NCI-H2107 treated with DMSO at 0.1 percent for 48 hours (cell line): Measurements from ENCODE around the gene MMEL1.
"Not testable (repeated sequence)": the region's sequence is repeated elsewhere in the genome, so short reads cannot be mapped to it uniquely, and the experiment has no call there.

ENCODE experiments used
- DNase-seq: peaks from one replicate; lab custom pipeline; 2025; ENCODE audit not compliant: unreplicated experiment; lab: John Stamatoyannopoulos, UW

The MMEL1 gene, protein sequence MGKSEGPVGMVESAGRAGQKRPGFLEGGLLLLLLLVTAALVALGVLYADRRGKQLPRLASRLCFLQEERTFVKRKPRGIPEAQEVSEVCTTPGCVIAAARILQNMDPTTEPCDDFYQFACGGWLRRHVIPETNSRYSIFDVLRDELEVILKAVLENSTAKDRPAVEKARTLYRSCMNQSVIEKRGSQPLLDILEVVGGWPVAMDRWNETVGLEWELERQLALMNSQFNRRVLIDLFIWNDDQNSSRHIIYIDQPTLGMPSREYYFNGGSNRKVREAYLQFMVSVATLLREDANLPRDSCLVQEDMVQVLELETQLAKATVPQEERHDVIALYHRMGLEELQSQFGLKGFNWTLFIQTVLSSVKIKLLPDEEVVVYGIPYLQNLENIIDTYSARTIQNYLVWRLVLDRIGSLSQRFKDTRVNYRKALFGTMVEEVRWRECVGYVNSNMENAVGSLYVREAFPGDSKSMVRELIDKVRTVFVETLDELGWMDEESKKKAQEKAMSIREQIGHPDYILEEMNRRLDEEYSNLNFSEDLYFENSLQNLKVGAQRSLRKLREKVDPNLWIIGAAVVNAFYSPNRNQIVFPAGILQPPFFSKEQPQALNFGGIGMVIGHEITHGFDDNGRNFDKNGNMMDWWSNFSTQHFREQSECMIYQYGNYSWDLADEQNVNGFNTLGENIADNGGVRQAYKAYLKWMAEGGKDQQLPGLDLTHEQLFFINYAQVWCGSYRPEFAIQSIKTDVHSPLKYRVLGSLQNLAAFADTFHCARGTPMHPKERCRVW

DNA sequence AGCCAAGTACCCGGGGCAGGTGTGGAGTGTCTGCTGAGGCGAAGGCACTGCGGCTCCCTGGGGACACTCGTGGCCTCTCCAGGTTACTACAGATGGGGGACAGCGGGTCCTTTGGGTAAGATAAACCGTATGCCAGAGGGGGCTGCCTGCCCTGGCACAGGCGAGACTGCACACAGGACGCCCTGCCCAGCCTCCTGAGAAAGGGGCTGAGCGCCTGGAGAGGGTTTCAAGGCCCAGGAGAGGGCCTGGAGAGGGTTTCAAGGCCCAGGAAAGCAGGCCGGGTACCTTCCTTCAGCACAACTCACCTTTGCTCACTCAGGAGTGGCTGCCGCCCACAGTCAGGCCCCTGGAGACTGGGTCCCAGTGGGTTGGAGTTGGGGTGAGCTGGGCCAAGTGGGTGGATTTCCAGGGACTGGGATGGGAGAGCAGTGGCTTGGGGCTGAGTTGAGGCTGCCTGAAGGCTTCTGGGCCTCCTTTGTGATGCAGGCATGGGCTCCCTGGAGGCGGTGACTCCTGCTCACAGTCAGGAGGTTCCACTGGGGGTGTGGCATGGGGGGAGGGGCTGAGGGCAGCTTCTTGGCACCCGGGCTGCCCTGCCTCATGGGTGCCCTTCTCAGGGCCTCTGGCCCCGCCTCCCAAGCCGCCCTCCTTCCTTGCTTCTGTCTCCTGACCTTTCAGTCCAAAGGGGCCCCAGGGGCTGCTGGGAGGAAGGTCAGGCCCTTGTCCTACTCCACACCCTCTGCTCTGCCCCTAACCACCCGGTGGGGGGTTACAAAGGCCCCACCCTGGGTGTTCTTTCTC lies at the start of gene MMEL1:
MMEL1 (minus strand) TSS at position 456 of the 801 bp plus-strand sequence. CDS start 3,532 bp downstream, outside the sequence.
- no peak for DNase-seq

DNA sequence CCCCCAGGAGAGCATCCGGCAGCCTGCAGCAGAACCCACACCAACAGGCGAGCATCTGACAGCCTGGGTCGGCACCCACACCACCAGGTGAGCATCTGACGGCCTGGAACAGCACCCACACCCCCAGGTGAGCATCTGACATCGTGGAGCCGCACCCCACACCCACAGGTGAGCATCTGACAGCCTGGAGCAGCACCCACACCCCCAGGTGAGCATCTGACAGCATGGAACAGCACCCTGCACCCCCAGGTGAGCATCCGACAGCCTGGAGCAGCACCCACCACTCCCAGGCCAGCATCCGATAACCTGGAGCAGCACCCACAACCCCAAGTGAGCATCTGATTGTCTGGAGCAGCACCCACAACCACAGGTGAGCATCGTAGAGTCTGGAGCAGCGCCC lies 43.9 kb upstream of the MMEL1 start:
- DNase-seq: not testable (repeated sequence)

DNA sequence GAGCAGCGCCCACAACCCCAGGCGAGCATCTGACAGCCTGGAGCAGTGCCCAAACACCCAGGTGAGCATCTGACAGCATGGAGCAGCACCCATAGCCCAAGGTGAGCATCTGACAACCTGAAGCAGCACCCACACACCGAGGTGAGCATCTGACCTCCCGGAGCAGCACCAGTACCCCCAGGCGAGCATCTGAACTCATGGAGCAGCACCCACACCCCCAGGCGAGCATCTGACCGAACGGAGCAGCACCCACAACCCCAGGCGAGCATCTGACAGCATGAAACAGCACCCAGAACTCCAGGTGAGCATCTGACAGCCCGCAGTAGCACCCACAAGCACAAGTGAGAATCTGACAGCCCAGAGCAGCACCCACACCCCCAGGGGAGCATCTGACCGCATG lies 38.8 kb upstream of the MMEL1 start:
- DNase-seq: not testable (repeated sequence)

DNA sequence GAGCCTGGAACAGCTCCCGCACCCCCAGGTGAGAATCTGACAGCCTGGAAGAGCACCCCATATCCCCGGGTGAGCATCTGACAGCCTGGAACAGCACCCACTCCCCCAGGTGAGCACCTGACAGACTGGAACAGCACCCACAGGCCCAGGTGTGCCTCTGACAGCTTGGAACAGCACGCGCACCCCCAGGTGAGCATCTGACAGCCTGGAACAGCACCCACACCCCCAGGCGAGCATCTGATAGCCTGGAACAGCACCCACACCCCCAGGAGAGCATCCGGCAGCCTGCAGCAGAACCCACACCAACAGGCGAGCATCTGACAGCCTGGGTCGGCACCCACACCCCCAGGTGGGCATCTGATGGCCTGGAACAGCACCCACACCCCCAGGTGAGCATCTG lies 27.0 kb upstream of the MMEL1 start:
- DNase-seq: not testable (repeated sequence)

DNA sequence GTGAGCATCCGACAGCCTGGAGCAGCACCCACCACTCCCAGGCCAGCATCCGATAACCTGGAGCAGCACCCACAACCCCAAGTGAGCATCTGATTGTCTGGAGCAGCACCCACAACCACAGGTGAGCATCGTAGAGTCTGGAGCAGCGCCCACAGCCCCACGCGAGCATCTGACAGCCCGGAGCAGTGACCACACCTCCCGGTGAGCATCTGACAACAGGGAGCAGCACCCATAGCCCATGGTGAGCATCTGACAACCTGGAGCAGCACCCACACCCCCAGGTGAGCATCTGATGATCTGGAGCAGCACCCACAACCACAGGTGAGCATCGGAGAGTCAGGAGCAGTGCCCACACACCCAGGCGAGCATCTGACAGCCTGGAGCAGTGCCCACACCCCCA lies 25.1 kb upstream of the MMEL1 start:
- DNase-seq: not testable (repeated sequence)

DNA sequence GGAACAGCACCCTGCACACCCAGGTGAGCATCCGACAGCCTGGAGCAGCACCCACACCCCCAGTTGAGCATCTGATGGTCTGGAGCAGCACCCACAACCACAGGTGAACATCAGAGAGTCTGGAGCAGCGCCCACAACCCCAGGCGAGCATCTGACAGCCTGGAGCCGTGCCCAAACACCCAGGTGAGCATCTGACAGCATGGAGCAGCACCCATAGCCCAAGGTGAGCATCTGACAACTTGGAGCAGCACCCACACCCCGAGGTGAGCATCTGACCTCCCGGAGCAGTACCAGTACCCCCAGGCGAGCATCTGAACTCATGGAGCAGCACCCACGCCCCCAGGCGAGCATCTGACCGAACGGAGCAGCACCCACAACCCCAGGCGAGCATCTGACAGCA lies 24.3 kb upstream of the MMEL1 start:
- not testable (repeated sequence) for DNase-seq

DNA sequence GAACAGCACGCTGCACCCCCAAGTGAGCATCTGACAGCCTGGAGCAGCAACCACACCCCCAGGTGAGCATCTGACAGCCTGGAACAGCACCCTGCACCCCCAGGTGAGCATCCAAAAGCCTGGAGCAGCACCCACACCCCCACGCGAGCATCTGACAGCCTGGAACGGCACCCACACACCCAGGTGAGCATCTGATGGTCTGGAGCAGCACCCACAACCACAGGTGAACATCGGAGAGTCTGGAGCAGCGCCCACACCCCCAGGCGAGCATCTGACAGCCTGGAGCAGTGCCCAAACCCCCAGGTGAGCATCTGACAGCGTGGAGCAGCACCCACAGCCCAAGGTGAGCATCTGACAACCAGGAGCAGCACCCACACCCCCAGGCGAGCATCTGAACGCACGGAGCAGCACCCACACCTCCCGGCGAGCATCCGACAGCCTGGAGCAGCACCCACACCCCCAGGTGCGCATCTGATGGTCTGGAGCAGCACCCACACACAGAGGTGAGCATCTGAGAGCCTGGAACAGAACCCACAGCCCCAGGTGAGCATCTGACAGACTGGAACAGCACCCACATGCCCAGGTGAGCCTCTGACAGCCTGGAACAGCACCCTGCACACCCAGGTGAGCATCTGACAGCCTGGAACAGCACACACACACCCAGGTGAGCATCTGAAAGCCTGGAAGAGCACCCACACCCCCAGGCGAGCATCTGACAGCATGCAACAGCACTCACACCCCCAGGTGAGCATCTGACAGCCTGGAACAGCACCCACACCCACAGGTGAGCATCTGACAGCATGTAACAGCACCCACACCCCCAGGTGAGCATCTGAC lies 23.0 kb upstream of the MMEL1 start:
- DNase-seq: not testable (repeated sequence)

DNA sequence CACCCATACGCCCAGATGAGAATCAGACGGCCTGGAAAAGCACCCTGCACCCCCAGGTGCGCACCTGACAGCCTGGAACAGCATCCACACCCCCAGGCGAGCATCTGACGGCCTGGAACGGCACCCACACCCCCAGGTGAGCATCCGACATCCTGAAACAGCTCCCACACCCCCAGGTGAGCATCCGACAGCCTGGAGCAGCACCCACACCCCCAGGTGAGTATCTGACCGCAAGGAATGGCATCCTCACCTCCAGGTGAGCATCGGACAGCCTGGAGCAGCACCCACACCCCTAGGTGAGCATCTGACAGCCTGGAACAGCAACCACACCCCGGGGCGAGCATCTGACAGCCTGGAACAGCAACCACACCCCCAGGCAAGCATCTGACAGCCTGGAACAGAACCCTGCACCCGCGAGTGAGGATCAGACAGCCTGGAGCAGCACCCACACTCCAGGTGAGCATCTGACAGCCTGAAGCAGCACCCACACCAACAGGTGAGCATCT lies 21.7 kb upstream of the MMEL1 start:
- not testable (repeated sequence) for DNase-seq

DNA sequence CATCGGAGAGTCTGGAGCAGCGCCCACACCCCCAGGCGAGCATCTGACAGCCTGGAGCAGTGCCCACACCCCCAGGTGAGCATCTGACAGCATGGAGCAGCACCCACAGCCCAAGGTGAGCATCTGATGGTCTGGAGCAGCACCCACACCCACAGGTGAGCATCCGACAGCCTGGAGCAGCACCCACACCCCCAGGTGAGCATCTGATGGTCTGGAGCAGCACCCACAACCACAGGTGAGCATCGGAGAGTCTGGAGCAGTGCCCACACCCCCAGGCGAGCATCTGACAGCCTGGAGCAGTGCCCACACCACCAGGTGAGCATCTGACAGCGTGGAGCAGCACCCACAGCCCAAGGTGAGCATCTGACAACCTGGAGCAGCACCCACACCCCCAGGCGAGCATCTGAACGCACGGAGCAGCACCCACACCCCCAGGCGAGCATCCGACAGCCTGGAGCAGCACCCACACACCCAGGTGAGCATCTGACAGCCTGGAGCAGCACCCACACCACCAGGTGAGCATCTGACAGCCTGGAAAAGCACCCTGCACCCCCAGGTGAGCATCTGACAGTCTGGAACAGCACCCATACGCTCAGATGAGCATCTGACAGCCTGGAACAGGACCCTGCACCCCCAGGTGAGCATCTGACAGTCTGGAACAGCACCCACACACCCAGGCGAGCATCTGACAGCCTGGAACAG lies 21.1 kb upstream of the MMEL1 start:
- not testable (repeated sequence) for DNase-seq

DNA sequence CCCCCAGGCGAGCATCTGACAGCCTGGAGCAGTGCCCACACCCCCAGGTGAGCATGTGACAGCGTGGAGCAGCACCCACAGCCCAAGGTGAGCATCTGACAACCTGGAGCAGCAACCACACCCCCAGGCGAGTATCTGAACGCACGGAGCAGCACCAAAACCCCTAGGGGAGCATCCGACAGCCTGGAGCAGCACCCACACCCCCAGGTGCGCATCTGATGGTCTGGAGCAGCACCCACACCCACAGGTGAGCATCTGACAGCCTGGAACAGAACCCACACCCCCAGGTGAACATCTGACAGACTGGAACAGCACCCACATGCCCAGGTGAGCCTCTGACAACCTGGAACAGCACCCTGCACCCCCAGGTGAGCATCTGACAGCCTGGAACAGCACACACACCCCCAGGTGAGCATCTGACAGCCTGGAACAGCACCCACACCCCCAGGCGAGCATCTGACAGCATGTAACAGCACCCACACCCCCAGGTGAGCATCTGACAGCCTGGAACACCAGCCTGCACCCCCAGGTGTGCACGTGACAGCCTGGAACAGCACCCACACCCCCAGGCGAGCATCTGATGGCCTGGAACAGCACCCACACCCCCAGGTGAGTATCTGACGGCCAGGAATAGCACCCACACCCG lies 20.2 kb upstream of the MMEL1 start:
- not testable (repeated sequence) for DNase-seq

DNA sequence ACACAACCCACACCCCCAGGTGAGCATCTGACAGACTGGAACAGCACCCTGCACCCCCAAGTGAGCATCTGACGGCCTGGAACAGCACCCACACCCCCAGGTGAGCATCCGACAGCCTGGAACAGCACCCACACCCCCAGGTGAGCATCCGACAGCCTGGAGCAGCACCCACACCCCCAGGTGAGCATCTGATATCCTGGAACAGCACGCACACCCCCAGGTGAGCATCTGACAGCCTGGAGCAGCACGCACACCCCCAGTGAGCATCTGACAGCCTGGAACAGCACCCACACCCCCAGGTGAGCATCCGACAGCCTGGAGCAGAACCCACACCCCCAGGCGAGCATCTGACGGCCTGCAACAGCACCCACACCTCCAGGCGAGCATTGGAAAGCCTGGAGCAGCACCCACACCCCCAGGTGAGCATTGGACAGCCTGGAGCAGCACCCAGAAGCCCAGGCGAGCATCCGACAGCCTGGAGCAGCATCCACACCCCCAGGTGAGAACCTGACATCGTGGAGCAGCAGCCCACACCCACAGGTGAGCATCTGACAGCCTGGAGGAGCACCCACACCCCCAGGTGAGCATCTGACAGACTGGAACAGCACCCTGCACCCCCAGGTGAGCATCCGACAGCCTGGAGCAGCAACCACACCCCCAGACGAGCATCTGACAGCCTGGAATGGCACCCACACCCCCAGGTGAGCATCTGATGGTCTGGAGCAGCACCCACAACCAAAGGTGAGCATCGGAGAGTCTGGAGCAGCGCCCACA lies 19.5 kb upstream of the MMEL1 start:
- not testable (repeated sequence) for DNase-seq

DNA sequence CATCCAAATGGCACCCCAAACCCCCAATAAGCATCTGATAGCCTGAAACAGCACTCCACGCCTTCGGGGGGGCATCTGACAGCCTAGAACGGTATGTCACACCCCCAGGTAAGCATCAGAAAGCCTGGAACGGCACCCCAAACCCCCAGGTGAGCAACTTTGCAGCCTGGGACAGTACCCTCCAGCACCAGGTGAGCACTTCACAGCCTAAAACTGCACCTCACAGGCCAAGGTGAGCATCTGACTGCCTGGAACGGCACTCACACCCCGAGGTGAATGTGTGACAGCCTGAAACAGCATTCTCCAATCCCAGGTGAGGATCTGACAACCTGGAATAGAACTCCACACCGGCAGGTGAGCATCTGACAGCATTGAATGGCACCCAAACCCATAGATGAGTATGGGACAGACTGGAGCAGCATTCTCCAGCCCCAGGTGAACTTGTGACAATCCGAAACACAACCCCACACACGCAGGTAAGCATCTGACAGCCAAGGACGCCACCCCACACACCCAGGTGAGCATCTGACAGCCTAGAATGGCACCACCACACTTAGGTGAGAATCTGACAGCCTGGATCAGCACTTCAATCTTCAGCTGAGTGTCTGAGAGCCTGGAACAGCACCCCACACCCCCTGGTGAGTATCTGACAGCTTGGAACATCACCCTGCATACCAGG lies 18.3 kb upstream of the MMEL1 start:
- no peak for DNase-seq

DNA sequence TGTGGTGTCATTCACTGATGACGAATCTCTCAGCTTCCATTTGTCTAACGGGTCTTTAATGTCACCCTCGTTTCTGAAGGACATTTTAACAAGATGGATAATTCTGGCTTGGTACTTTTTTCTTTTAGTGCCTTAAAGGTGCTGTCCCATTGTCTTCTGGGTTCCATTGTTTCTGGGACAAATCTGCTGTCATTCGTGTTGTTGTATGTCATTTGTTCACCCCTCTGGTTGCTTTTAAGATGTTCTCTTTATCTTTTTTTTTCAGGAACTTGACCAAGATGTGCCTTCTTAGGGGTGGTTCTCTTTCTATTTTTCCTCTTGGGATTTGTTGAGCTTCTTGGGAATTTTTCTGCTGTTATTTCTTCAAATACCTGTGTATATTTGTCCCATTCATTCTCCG lies 14.0 kb upstream of the MMEL1 start:
- no peak for DNase-seq

DNA sequence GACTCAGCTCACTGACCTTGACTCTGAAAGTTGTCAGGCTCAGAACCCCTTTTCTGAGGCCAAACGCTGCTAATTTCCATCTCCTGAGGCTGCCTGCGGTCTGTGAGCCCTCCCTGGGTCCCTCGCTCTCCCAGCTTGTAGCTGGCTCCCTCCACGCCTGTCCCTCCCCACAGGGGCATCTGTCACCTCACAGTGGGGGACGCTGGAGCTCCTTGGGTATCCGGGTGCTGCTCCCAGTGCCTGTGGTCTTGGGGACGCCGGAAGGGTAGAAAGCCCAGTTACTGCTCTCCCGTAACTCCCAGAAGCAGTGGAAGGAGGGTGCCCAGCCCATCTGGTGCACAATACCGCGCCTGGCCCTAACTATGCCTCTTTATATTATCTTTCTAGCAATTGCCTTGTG lies 13.0 kb upstream of the MMEL1 start:
- no peak for DNase-seq

DNA sequence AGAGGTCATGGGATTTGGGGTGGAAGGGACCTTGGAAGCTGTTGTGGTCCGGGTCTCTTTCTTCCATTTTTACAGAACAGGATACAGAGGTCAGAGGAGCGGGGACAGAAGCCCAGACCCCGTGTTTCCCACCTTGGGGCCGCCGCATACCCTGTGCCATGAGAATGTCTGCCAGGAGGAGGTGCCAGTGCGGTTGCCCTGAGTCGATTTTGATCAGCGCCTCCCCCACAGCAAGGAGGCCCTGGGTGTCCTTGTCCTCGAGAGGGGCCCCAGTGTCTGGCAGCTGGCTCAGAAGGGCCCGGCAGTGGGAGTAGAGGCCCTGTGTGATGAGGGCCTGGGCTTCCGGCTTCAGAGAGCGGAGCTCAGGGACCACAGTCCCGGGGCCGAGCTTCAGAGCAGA lies 12.3 kb upstream of the MMEL1 start:
- DNase-seq: no peak

DNA sequence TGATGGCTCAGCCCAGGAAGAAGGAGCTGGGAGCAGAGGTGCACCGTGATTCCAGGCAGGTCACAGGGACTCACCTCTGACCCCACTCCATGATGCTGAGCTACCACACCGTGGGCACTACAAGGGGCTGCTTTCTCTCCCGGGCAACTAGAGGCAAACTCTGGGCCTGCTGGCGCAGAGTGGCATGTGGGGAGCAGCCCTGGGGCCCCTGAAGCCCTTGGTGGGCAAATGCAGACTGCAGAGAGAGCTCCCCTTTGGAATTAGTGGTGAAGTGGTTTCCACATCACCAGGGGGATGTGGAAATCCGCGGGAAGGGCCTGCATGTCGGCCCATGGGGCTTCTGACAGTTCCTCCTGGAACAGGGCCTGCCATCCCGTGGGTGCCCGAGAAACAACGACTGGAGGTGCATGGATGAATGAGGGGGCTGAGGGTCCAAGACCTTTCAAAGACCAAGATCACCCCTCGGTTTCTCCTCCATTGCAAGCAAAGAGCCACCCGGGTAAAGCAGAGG lies 11.8 kb upstream of the MMEL1 start:
- DNase-seq: no peak

DNA sequence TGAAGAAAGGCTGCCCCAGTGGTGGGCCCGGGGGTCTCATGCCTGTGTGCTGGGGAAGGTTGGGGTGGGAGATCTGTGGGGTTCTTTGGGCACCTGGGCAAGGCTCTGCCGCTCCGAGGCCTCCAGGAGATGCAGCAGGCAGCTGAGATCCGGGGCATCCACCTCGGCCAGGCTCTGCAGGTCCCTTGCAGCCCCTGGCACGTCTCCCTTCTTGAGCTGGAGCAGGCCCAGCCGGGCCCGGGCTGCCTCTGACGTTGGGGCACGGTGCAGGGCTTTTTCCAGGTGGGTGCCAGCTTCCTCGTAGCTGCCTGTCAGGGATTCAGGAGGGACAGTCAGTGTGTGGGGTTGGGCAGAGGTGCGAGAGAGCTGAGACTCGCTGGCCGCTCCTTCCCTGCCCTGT lies 11.4 kb upstream of the MMEL1 start:
- no peak for DNase-seq
